ENCODE data around the gene DACT1. TPM values are rescaled to one million over a fixed set of nuclear protein-coding genes. Genes with fewer than 3 reads are reported as not detected.

The DACT1 gene
- polyA plus RNA-seq, 1 experiment: 17.8 TPM

- Histone ChIP-seq H3K4me3 (ENCODE audit: low read depth, low read length) (no peak overlapping the region), H3K36me3 (ENCODE audit: control insufficient read depth, insufficient read depth, low read length) (no peaks in the 10 kb centered on the region), H3K27me3 (ENCODE audit: control insufficient read depth, insufficient read depth, low read length) (no peaks in the 10 kb centered on the region)
- DNase-seq (ENCODE audit: low read depth): no peak
- ChIA-PET POLR2A (no interaction called here), CTCF (interaction anchor here (1.0 to 1.2 kb wide), 2 partner anchors 10 to 374 kb away, joined by 3 read pairs; no protein-coding TSS in a partner anchor)
- TF ChIP-seq CTCF (IDR thresholded peaks at IDR 0.05; ENCODE audit: insufficient read depth, low read depth, low read length): no peak
Measured at GRCh38 chr14:58680698-58681097, 42.9 kb downstream of the DACT1 start.

- DNase-seq (ENCODE audit: low read depth): no peak
- ChIA-PET CTCF (interaction anchor here (0.6 kb wide), 1 partner anchor 21 kb away, joined by 3 read pairs; no protein-coding TSS in a partner anchor), POLR2A (no interaction called here)
- Histone ChIP-seq H3K4me3 (ENCODE audit: low read depth, low read length) (no peak overlapping the region), H3K27me3 (ENCODE audit: control insufficient read depth, insufficient read depth, low read length) (no peaks in the 10 kb centered on the region), H3K36me3 (ENCODE audit: control insufficient read depth, insufficient read depth, low read length) (no peaks in the 10 kb centered on the region)
- TF ChIP-seq CTCF (IDR thresholded peaks at IDR 0.05; ENCODE audit: insufficient read depth, low read depth, low read length): no peak
Measured at GRCh38 chr14:58687232-58687795, 49.6 kb downstream of the DACT1 start.

GRCh38 chr14:58690801-58691516, 53.2 kb downstream of the DACT1 start:
- DNase-seq (ENCODE audit: low read depth): no peak
- Histone ChIP-seq H3K4me3 (ENCODE audit: low read depth, low read length) (no peak overlapping the region), H3K27me3 (ENCODE audit: control insufficient read depth, insufficient read depth, low read length) (no peaks in the 10 kb centered on the region), H3K36me3 (ENCODE audit: control insufficient read depth, insufficient read depth, low read length) (no peaks in the 10 kb centered on the region)
- TF ChIP-seq CTCF (IDR thresholded peaks at IDR 0.05; ENCODE audit: insufficient read depth, low read depth, low read length): no peak
- ChIA-PET CTCF (interaction anchor here (0.9 to 1.5 kb wide), 3 partner anchors 10 to 190 kb away, joined by 3 to 5 read pairs (median 3); no protein-coding TSS in a partner anchor), POLR2A (no interaction called here)

GRCh38 chr14:58693048-58693447, 55.3 kb downstream of the DACT1 start:
- ChIA-PET CTCF (no interaction called here), POLR2A (no interaction called here)
- H3K4me3 ChIP-seq (ENCODE audit: low read depth, low read length): no peak overlapping the region
- no peak for TF ChIP-seq CTCF (IDR thresholded peaks at IDR 0.05; ENCODE audit: insufficient read depth, low read depth, low read length)
- H3K27me3 ChIP-seq (ENCODE audit: control insufficient read depth, insufficient read depth, low read length): no peaks in the 10 kb centered on the region
- no peak for DNase-seq (ENCODE audit: low read depth)
- no peaks in the 10 kb centered on the region for H3K36me3 ChIP-seq (ENCODE audit: control insufficient read depth, insufficient read depth, low read length)

- ChIA-PET CTCF (no interaction called here), POLR2A (no interaction called here)
- no peak overlapping the region for H3K4me3 ChIP-seq (ENCODE audit: low read depth, low read length)
- no peak for TF ChIP-seq CTCF (IDR thresholded peaks at IDR 0.05; ENCODE audit: insufficient read depth, low read depth, low read length)
- no peaks in the 10 kb centered on the region for H3K27me3 ChIP-seq (ENCODE audit: control insufficient read depth, insufficient read depth, low read length)
- no peak for DNase-seq (ENCODE audit: low read depth)
- no peaks in the 10 kb centered on the region for H3K36me3 ChIP-seq (ENCODE audit: control insufficient read depth, insufficient read depth, low read length)
Measured at GRCh38 chr14:58695514-58695913, 57.8 kb downstream of the DACT1 start.
